Spleen (tissue), 11 donors: ENCODE measurements around the gene FXYD2. TPM values are rescaled to one million over a fixed set of nuclear protein-coding genes. Genes with fewer than 3 reads are reported as not detected.

Experiments
- DNase-seq: peaks from one replicate; pipeline ENCODE4 v3.0.0-alpha.2; 2020
- H3K27ac ChIP-seq, 8 donors: fragments of 200-600 bp; sonication (generic) in 7 of 8; 1 replicate in 4 of 8; 2 replicates in 4 of 8; pipeline versions ENCODE4 v1.5.0 to v1.8.0; 2016 to 2021; ENCODE audit warnings: inconsistent platforms in 4 of 8, mild to moderate bottlenecking in 4 of 8, moderate library complexity in 1 of 8
- H3K27me3 ChIP-seq, 7 donors: fragments of 200-600 bp; sonication (generic) in 6 of 7; replicated peaks in 1 of 7; 1 replicate in 4 of 7; 2 replicates in 3 of 7; pipeline versions ENCODE4 v1.5.0 to v1.8.0; 2016 to 2021; ENCODE audit warnings: inconsistent platforms in 3 of 7, mild to moderate bottlenecking in 1 of 7
- H3K36me3 ChIP-seq, 6 donors: fragments of 200-600 bp; sonication (generic) in 5 of 6; 1 replicate in 4 of 6; 2 replicates in 2 of 6; pipeline versions ENCODE4 v1.5.0 to v1.8.0; 2016 to 2021; ENCODE audit warnings: inconsistent platforms in 2 of 6
- H3K4me1 ChIP-seq, 6 donors: fragments of 200-600 bp; sonication (generic) in 5 of 6; 1 replicate in 3 of 6; 2 replicates in 3 of 6; pipeline versions ENCODE4 v1.5.0 to v1.8.0; 2016 to 2021; ENCODE audit warnings: inconsistent platforms in 3 of 6
- H3K4me3 ChIP-seq, 8 donors: fragments of 200-600 bp; sonication (generic) in 7 of 8; 1 replicate in 4 of 8; 2 replicates in 4 of 8; pipeline versions ENCODE4 v1.5.0 to v1.8.0; 2016 to 2021; ENCODE audit warnings: inconsistent platforms in 4 of 8, mild to moderate bottlenecking in 4 of 8, moderate library complexity in 2 of 8
- H3K9me3 ChIP-seq, 8 donors: fragments of 200-600 bp; sonication (generic) in 7 of 8; 1 replicate in 4 of 8; 2 replicates in 4 of 8; pipeline versions ENCODE4 v1.5.0 to v1.8.0; 2016 to 2021; ENCODE audit warnings: inconsistent platforms in 4 of 8
- POLR2A ChIP-seq, 3 donors: fragments of 450-650 bp; IDR thresholded peaks; one replicate each; pipeline ENCODE4 v1.5.1; 2017; ENCODE audit warnings: antibody characterized with exemption in 3 of 3, mild to moderate bottlenecking in 1 of 3
- POLR2AphosphoS5 ChIP-seq, 3 donors: sonication (generic); formaldehyde crosslinking; IDR thresholded peaks; one replicate each; pipeline ENCODE4 v1.5.1; 2017; ENCODE audit warnings: antibody characterized with exemption in 3 of 3
- WGBS, 5 donors: extraction: QIAGEN DNeasy Blood & Tissue Kit in 3 of 5; methylation state at CpG; one replicate each; pipeline versions ENCODE4 v1.1.5 to v1.1.7; 2013 to 2018; 5-methylcytosine and 5-hydroxymethylcytosine counted together
- intact Hi-C: fragments of 100-400 bp; cut with DNase I; formaldehyde crosslinking; loops from one replicate; pipeline ENCODE4 v1.15.0; 2023; ENCODE audit warnings: low total_unique reads
- polyA plus RNA-seq, 3 donors: library from polyadenylated mRNA; stranded (reverse); fragments of 200-250 nt; gene quantifications; one replicate each; pipeline ENCODE4 v1.2.1, GENCODE V29; 2013
- total RNA-seq, 7 donors: library from RNA; depleted of rRNA in 3 of 7; stranded (reverse); fragments of >200 nt in 3 of 7; fragmentation: NEBNext Ultra II Directional in 4 of 7; extraction: Animal tissue kit (Norgen Biotek cat#: 25700) in 4 of 7; gene quantifications; one replicate each; pipeline versions ENCODE4 v1.1.0 to v1.2.1, GENCODE V29; 2016 to 2021
- TF ChIP-seq, protein P1 (sequence below), 11 experiments: fragments of 200-600 bp in 7 of 11; fragments of 450-650 bp in 4 of 11; sonication (generic) in 4 of 11; IDR thresholded peaks in 8 of 11; conservative IDR thresholded peaks in 3 of 11; 1 replicate in 7 of 11; 2 replicates in 4 of 11; pipeline versions ENCODE4 v1.4.0 to v1.8.0; 2016 to 2021; ENCODE audit warnings: antibody characterized with exemption in 11 of 11, inconsistent platforms in 4 of 11, mild to moderate bottlenecking in 1 of 11
- donor health status: healthy with polysubstance abuse.
- donor health status: DM: no; HTN: no; CAD: no; lungs with moderate emphysema.
- donor health status: DM: no; HTN: no; CAD: no.
- donor health status: Bipolar disorder and iron deficiency.
- donor health status: healthy.
- donor health status: DM: no; HTN: no; CAD: no.
- donor health status: DM: yes; HTN: yes; CAD: no.

The FXYD2 gene
- total and polyA plus RNA-seq, 10 donors, result 4.7 to 20.0 (median 8.0) TPM

DNA sequence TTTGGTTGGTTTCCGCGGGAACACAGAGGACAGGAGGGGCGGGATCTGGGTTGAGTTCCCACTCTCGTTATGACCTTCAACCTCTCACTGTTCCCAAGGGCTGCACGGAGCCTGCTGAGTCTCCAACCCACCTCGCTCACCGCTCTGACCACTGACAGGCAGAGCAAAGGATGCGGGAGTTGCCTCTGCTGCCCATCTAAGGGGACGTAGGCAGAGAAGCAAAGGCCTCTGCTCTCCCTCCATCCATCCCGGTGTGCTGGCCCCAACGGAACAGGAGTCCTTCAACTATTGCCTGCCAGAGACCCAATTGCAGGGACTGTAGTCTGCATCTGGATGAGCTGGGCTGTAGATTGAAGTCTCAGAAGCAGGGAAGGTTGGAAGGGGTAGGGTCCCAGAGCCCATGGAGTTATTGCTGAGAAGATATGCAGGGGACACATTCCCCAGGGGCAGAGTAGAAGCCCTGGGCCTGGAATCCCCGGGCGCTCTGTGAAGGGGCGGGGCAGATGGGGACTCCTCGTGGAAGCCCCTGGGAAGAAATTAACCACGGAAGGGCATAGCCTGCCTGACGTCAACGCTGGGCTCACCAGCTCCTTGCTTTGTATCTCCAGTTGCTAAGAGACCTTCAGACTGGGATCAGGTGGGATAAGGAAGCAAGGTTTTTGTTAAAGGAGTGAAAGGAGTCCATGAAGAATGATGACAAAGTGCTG, 12.7 kb upstream of the FXYD2 start:
- Histone ChIP-seq H3K27ac (peak overlapping the region in 1 of 8 donors; percentile 21), H3K4me1 (peaks cover 0 to 51% (median 6%) of the 10 kb centered on the region in 6 donors), H3K4me3 (no peak overlapping the region), H3K9me3 (no peaks in the 10 kb centered on the region), H3K27me3 (no peaks in the 10 kb centered on the region), H3K36me3 (peaks cover 0 to 47% (median 10%) of the 10 kb centered on the region in 6 donors)
- intact Hi-C loops, result no loop called here
- 69 to 83% (median 81%) methylated on average over 16 to 18 of the region's 18 CpGs for WGBS, 5 donors
- TF ChIP-seq POLR2A (IDR thresholded peaks at IDR 0.05) (no peak), POLR2AphosphoS5 (IDR thresholded peaks at IDR 0.05) (peak in 1 of 3 donors; percentile 22)
- TF ChIP-seq, protein P1, sequence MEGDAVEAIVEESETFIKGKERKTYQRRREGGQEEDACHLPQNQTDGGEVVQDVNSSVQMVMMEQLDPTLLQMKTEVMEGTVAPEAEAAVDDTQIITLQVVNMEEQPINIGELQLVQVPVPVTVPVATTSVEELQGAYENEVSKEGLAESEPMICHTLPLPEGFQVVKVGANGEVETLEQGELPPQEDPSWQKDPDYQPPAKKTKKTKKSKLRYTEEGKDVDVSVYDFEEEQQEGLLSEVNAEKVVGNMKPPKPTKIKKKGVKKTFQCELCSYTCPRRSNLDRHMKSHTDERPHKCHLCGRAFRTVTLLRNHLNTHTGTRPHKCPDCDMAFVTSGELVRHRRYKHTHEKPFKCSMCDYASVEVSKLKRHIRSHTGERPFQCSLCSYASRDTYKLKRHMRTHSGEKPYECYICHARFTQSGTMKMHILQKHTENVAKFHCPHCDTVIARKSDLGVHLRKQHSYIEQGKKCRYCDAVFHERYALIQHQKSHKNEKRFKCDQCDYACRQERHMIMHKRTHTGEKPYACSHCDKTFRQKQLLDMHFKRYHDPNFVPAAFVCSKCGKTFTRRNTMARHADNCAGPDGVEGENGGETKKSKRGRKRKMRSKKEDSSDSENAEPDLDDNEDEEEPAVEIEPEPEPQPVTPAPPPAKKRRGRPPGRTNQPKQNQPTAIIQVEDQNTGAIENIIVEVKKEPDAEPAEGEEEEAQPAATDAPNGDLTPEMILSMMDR (IDR thresholded peaks at IDR 0.05 in 8 of 11, conservative IDR thresholded peaks at IDR 0.05 in 3 of 11), result no peak
- DNase-seq, result peak; percentile 51

DNA sequence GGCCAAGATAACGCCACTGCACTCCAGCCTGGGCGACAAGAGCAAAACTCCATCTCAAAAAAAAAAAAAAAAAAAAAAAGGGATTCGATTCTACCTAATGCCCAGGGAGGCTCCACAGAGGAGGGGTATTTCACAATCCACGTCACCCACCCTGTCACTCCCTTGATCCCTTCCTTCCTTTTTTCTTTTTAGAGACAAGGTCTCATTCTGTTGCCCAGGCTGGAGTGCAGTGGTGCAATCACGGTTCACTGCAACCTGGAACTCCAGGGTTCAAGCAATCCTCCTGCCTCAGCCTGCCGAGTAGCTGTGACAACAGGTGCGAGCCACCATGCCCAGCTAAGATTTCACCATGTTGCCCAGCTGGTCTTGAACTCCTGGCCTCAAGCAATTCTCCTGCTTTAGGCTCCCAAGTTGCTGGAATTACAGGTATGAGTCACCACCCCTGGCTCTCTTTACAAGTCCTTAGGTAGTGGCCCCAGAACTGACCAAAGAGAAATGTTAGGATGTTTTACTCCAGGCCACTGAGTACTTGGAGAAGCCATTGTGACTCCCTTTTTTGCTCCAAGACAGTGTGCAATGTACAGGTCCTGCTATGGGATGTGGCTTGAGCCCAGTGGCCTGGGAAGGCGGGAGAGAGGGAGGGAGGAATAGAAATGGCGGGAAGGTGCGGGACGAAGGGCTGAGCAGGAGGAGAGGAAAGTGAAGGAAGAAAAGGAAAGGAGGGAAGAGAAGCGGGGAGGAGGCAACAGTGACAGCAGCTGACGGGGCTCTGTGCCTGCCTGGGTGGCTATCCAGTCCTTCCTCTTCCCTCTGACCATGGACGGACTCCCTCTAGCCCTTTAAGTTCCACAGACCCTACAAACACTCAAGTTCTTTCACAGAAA, 11.8 kb upstream of the FXYD2 start:
- intact Hi-C loops, result no loop called here
- peaks cover under 1 to 51% (median 7%) of the 10 kb centered on the region in 6 donors for H3K4me1 ChIP-seq
- no peak for TF ChIP-seq POLR2A (IDR thresholded peaks at IDR 0.05)
- TF ChIP-seq, protein P1 (IDR thresholded peaks at IDR 0.05 in 8 of 11, conservative IDR thresholded peaks at IDR 0.05 in 3 of 11), result no peak
- no peak for TF ChIP-seq POLR2AphosphoS5 (IDR thresholded peaks at IDR 0.05)
- no peaks in the 10 kb centered on the region for H3K27me3 ChIP-seq
- peaks cover 0 to 47% (median 10%) of the 10 kb centered on the region in 6 donors for H3K36me3 ChIP-seq
- WGBS, 5 donors, result 58 to 78% (median 70%) methylated on average over 14 of the region's 14 CpGs
- H3K27ac ChIP-seq, result peak overlapping the region in 1 of 8 donors; percentile 21
- peak; percentile 25 for DNase-seq
- no peak overlapping the region for H3K4me3 ChIP-seq
- H3K9me3 ChIP-seq, result no peaks in the 10 kb centered on the region

DNA sequence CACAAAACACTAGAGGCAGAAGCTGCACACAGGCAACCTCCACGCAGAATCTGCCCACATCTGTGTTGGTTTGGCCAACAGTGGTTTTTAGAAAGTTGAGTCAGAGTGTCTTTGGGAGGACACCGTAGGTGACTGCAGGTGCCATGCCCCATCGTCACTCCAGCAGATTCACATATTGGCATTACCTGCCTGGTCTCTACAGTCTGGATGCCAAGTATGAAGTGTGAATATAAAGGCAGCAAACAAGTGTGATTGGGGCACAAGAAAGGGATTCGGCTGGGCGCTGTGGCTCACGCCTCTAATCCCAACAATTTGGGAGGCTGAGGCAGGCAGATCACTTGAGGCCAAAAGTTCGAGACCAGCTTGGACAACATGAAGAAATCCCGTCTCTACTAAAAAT, 11.0 kb upstream of the FXYD2 start:
- no peak overlapping the region for H3K27ac ChIP-seq
- intact Hi-C loops, result no loop called here
- WGBS, 5 donors, result 86 to 95% (median 91%) methylated on average over 8 of the region's 8 CpGs
- H3K27me3 ChIP-seq, result no peaks in the 10 kb centered on the region
- H3K4me3 ChIP-seq, result no peak overlapping the region
- DNase-seq, result no peak
- peaks cover 0 to 47% (median 10%) of the 10 kb centered on the region in 6 donors for H3K36me3 ChIP-seq
- no peak for TF ChIP-seq POLR2AphosphoS5 (IDR thresholded peaks at IDR 0.05)
- peaks cover 5 to 52% (median 14%) of the 10 kb centered on the region in 6 donors for H3K4me1 ChIP-seq
- no peaks in the 10 kb centered on the region for H3K9me3 ChIP-seq

DNA sequence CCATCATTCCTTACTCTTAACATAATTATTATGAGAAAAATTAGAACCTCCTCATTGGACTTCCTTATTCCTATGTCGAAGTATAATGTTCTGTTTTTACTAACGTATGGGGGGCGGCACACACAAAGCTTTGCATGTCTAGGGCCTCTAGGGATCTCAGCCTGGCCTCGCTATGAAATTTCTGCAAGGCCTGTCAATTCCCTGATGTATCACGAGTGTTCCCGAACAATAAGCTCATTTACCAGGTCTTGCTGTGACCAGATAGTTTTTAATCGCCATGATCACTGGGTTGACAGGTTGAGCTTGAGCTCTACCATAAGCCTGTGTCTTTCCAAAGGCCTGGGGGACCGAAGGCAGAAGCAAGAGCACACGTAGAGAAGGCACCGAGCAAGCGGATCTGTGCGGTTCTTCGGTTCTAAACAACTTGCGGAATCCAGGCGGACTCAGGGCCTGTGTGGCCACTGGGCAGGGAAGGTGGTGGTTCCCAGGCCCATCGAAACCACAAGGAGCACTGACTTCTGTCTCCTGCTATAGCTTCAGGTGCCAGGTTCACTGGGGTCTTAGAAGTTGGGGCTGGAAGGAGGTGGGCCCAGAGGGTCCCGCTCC, 10.4 kb upstream of the FXYD2 start:
- intact Hi-C loops, result no loop called here
- Histone ChIP-seq H3K9me3 (no peaks in the 10 kb centered on the region), H3K36me3 (peaks cover 0 to 41% (median 7%) of the 10 kb centered on the region in 6 donors), H3K27me3 (no peaks in the 10 kb centered on the region), H3K4me1 (peaks cover 8 to 58% (median 19%) of the 10 kb centered on the region in 6 donors), H3K27ac (no peak overlapping the region), H3K4me3 (no peak overlapping the region)
- 85 to 89% (median 87%) methylated on average over 17 of the region's 17 CpGs for WGBS, 5 donors
- no peak for DNase-seq
- no peak for TF ChIP-seq POLR2A (IDR thresholded peaks at IDR 0.05)
- TF ChIP-seq POLR2AphosphoS5 (IDR thresholded peaks at IDR 0.05), result peak in 1 of 3 donors; percentile 8
- TF ChIP-seq, protein P1 (IDR thresholded peaks at IDR 0.05 in 8 of 11, conservative IDR thresholded peaks at IDR 0.05 in 3 of 11), result no peak
